GM18907 (cell line): Measurements from ENCODE around the gene HOXA13.

Experiments used
- ATAC-seq: cut with Tn5 transposase; IDR thresholded peaks from one replicate; pipeline ENCODE4 v1.9.1; 2021; ENCODE audit warnings: mild to moderate bottlenecking, moderate library complexity; ENCODE audit not compliant: unreplicated experiment

HOXA13 gene

GRCh38 chr7:27193335-27194001 lies 6.4 kb downstream of the HOXA13 start:
- no peak for ATAC-seq

- ATAC-seq = no peak
Measured at GRCh38 chr7:27192546-27193334, 7.2 kb downstream of the HOXA13 start.

- no peak for ATAC-seq
Measured at GRCh38 chr7:27191833-27192545, 7.9 kb downstream of the HOXA13 start.

GRCh38 chr7:27191161-27191731 lies 8.6 kb downstream of the HOXA13 start:
- no peak for ATAC-seq

GRCh38 chr7:27189997-27190748 lies 9.7 kb downstream of the HOXA13 start:
- ATAC-seq = no peak

GRCh38 chr7:27189295-27189996 lies 10.4 kb downstream of the HOXA13 start:
- no peak for ATAC-seq

GRCh38 chr7:27188386-27189294 lies 11.3 kb downstream of the HOXA13 start:
- no peak for ATAC-seq

GRCh38 chr7:27187475-27188385 lies 12.2 kb downstream of the HOXA13 start:
- no peak for ATAC-seq

- no peak for ATAC-seq
Measured at GRCh38 chr7:27186668-27187474, 13.0 kb downstream of the HOXA13 start.

- no peak for ATAC-seq
Measured at GRCh38 chr7:27185854-27186667, 13.8 kb downstream of the HOXA13 start.

GRCh38 chr7:27185013-27185853 lies 14.7 kb downstream of the HOXA13 start, which contains the start of gene HOXA11:
HOXA11 (minus strand) TSS chr7:27185232; CDS start chr7:27185144, 88 bp downstream.
- no peak for ATAC-seq

- no peak for ATAC-seq
Measured at GRCh38 chr7:27184337-27185012, 15.4 kb downstream of the HOXA13 start.

GRCh38 chr7:27183682-27184336 lies 16.1 kb downstream of the HOXA13 start:
- no peak for ATAC-seq
